ENCODE data around the gene CNIH1.
A peak's percentile ranks its signal among the peaks of the same experiment; 100 is the strongest.
"Not testable (repeated sequence)": the region's sequence is repeated elsewhere in the genome, so short reads cannot be mapped to it uniquely, and the experiment has no call there.

The CNIH1 gene

DNA sequence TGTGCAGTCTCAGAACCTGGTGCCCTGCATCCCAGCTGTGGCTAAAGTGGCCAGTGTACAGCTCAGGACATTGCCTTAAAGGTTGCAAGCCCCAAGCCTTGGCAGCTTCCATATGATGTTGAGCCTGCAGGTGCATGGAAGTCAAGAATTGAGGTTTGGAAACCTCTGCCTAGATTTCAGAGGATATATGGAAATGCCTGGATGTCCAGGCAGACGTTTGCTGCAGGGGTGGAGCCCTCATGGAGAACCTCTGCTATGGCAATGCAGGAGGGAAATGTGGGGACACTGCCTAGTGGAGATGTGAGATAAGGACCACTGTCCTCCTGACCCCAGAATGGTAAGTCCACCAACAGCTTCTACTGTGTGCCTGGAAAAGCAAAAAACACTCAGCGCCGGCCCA is 17.9 kb upstream of the CNIH1 start:
- no peak for DNase-seq
- in situ Hi-C loops (cut with HindIII; ENCODE audit: low pct_ligation_motif_present, low sequenced_read_pairs) = no loop called here
- TF ChIP-seq, protein P1, sequence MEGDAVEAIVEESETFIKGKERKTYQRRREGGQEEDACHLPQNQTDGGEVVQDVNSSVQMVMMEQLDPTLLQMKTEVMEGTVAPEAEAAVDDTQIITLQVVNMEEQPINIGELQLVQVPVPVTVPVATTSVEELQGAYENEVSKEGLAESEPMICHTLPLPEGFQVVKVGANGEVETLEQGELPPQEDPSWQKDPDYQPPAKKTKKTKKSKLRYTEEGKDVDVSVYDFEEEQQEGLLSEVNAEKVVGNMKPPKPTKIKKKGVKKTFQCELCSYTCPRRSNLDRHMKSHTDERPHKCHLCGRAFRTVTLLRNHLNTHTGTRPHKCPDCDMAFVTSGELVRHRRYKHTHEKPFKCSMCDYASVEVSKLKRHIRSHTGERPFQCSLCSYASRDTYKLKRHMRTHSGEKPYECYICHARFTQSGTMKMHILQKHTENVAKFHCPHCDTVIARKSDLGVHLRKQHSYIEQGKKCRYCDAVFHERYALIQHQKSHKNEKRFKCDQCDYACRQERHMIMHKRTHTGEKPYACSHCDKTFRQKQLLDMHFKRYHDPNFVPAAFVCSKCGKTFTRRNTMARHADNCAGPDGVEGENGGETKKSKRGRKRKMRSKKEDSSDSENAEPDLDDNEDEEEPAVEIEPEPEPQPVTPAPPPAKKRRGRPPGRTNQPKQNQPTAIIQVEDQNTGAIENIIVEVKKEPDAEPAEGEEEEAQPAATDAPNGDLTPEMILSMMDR (IDR thresholded peaks at IDR 0.05; ENCODE audit: low read depth, low read length, missing control alignments) = no peak
- Histone ChIP-seq H3K27me3 (replicated peaks) (no peaks in the 10 kb centered on the region), H3K27ac (no peak overlapping the region), H3K36me3 (replicated peaks) (no peaks in the 10 kb centered on the region), H3K4me3 (ENCODE audit: low read depth, low read length) (no peak overlapping the region)

DNA sequence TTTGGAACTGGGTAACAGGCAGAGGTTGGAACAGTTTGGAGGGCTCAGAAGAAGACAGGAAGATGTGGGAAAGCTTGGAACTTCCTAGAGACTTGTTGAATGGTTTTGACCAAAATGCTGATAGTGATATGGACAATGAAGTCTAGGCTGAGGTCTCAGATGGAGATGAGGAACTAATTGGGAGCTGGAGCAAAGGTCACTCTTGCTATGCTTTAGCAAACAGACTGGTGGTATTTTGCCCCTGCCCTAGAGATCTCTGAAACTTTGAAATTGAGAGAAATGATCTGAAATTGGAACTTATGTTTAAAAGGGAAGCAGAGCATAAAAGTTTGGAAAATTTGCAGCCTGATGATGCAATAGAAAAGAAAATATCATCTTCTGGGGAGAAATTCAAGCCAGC is 17.4 kb upstream of the CNIH1 start:
- DNase-seq; H3K36me3 ChIP-seq (replicated peaks); in situ Hi-C loops (cut with HindIII; ENCODE audit: low pct_ligation_motif_present, low sequenced_read_pairs); H3K4me3 ChIP-seq (ENCODE audit: low read depth, low read length); H3K27ac ChIP-seq; H3K27me3 ChIP-seq (replicated peaks): not testable (repeated sequence)

DNA sequence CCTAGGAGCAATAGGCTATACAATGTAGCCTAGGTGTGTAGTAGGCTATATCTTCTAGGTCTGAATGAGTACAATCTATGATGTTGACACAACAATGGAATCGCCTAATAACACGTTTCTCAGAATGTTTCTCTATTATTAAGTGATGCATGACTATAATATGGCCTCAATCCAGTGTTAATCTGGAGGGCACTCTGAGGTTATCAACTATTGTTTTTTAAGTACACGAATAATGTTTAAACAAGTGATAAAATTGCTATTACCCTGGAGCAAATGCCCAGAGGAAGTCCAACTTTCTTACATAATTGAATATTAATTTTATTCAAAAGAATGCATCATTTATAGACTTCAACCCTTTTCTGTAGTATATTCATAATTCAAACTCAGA is 16.4 kb upstream of the CNIH1 start:
- H3K27ac ChIP-seq = no peak overlapping the region
- no peak for DNase-seq
- in situ Hi-C loops (cut with HindIII; ENCODE audit: low pct_ligation_motif_present, low sequenced_read_pairs) = no loop called here
- no peaks in the 10 kb centered on the region for H3K27me3 ChIP-seq (replicated peaks)
- H3K36me3 ChIP-seq (replicated peaks) = no peaks in the 10 kb centered on the region
- TF ChIP-seq, protein P1 (IDR thresholded peaks at IDR 0.05; ENCODE audit: low read depth, low read length, missing control alignments) = no peak
- no peak overlapping the region for H3K4me3 ChIP-seq (ENCODE audit: low read depth, low read length)

DNA sequence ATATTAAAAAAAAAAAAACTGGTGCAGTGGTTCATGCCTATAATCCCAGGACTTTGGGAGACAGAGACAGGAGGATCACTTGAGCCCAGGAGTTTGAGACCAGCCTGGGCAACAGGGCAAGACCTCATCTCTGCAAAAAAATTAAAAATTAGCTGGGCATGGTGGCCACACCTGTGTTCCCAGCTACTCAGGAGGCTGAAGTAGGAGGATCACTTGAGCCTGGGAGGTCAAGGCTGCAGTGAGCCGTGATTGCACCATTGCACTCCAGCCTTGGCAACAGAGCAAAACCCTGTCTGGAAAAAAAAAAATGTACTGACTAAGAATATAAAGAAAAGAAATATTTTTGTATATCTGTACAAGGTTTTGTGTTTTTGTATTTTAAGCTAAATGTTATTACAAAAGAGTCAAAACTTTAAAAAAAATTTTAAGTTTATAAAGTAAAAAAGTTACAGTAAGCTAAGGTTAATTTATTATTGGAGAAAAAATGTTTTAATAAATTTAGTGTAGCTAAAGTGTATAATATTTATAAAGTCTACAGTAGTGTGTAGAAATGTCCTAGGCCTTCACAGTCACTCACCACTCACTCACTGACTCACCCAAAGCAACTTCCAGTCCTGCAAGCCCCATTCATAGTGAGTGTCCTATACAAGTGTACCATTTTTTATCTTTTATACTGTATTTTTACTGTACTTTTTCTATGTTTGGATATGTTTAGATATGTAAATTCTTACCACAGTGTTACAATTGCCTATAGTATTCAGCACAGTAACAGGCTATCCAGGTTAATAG is 15.8 kb upstream of the CNIH1 start:
- H3K27me3 ChIP-seq (replicated peaks); H3K27ac ChIP-seq; H3K4me3 ChIP-seq (ENCODE audit: low read depth, low read length); in situ Hi-C loops (cut with HindIII; ENCODE audit: low pct_ligation_motif_present, low sequenced_read_pairs); DNase-seq; H3K36me3 ChIP-seq (replicated peaks): not testable (repeated sequence)

DNA sequence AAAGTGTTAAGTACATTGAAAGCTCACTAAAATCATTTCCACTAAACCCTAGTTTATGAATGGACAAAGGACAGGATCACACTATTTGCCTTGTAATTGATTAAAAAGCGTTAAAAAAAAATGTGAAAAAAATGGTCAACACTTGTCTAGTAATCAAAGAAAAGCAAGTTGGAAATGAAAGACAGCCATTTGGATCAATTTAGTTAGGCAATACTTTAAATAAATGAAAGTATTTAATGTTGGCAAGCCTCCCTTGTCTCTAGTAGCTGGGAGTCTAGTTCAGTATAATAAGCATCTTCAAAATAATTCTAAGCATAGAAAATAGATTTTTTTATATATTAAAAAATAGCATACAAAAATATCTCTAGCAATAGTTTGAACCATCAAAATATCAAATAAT is 14.2 kb upstream of the CNIH1 start:
- no peaks in the 10 kb centered on the region for H3K27me3 ChIP-seq (replicated peaks)
- no peak for DNase-seq
- in situ Hi-C loops (cut with HindIII; ENCODE audit: low pct_ligation_motif_present, low sequenced_read_pairs) = no loop called here
- no peak overlapping the region for H3K27ac ChIP-seq
- H3K36me3 ChIP-seq (replicated peaks) = no peaks in the 10 kb centered on the region
- no peak overlapping the region for H3K4me3 ChIP-seq (ENCODE audit: low read depth, low read length)
- TF ChIP-seq, protein P1 (IDR thresholded peaks at IDR 0.05; ENCODE audit: low read depth, low read length, missing control alignments) = no peak

DNA sequence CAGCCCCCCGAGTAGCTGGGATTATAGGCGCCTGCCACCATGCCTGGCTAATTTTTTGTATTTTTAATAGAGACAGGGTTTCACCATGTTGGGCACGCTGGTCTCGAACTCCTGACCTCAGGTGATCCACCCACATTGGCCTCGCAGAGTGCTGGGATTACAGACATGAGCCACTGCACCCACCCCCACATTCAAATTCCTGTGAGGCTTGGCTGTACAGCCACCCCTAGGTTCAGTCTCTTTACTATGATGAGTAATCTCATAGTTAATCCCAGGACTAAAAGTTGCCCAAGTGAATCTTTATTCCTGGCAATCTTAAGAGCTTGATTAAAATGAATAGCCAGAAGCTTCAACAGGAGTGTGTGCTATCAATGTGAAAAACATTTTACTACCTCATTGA is 12.8 kb upstream of the CNIH1 start:
- in situ Hi-C loops (cut with HindIII; ENCODE audit: low pct_ligation_motif_present, low sequenced_read_pairs); H3K27me3 ChIP-seq (replicated peaks); H3K27ac ChIP-seq; H3K4me3 ChIP-seq (ENCODE audit: low read depth, low read length); H3K36me3 ChIP-seq (replicated peaks): not testable (repeated sequence)
- DNase-seq = peak; percentile 45

DNA sequence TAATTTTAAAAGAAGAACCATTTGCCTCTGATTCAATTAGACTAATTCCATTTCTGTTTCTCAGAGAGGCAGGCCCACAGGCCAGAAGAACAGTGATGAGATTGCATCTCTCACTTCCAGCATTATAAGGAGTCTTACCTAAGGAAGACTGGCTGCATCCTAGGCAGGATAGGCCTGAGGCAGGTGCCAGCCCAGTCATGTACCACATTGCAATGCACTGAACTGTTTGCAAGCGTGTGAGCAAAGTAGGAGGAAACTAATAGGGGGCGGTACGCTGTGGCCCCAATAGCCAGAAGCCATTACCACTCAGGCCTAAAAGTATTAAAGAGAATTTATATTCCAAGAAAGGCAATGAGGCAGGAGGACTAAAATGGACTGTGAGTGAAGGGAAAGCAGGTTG is 12.1 kb upstream of the CNIH1 start:
- no peak overlapping the region for H3K27ac ChIP-seq

More for the DNA sequence above, 12.1 kb upstream of the CNIH1 start:
- Histone ChIP-seq H3K27me3 (replicated peaks) (no peaks in the 10 kb centered on the region), H3K36me3 (replicated peaks) (no peaks in the 10 kb centered on the region), H3K4me3 (ENCODE audit: low read depth, low read length) (no peak overlapping the region)
- DNase-seq = no peak
- in situ Hi-C loops (cut with HindIII; ENCODE audit: low pct_ligation_motif_present, low sequenced_read_pairs) = no loop called here
- TF ChIP-seq, protein P1 (IDR thresholded peaks at IDR 0.05; ENCODE audit: low read depth, low read length, missing control alignments) = no peak
